HG02938 (cell line): ENCODE data around the gene NGF.
"Not testable (repeated sequence)": the region's sequence is repeated elsewhere in the genome, so short reads cannot be mapped to it uniquely, and the experiment has no call there.

ENCODE experiments used
- ATAC-seq: cut with Tn5 transposase; IDR thresholded peaks from one replicate; pipeline ENCODE4 v1.9.1; 2021; ENCODE audit warnings: mild to moderate bottlenecking, moderate library complexity; ENCODE audit not compliant: unreplicated experiment

The NGF gene

GRCh38 chr1:115310581-115311473 lies 27.2 kb downstream of the NGF start:
- no peak for ATAC-seq

GRCh38 chr1:115309504-115309903 lies 28.5 kb downstream of the NGF start:
- not testable (repeated sequence) for ATAC-seq

GRCh38 chr1:115308969-115309368 lies 29.1 kb downstream of the NGF start:
- no peak for ATAC-seq

- ATAC-seq: no peak
Observed at GRCh38 chr1:115307661-115308060, 30.4 kb downstream of the NGF start.

- ATAC-seq: no peak
Observed at GRCh38 chr1:115306146-115306545, 31.9 kb downstream of the NGF start.

GRCh38 chr1:115303364-115303763 lies 34.7 kb downstream of the NGF start:
- ATAC-seq: no peak

- ATAC-seq: no peak
Observed at GRCh38 chr1:115302390-115302961, 35.6 kb downstream of the NGF start.

GRCh38 chr1:115301438-115302020 lies 36.5 kb downstream of the NGF start:
- no peak for ATAC-seq

GRCh38 chr1:115300087-115300876 lies 37.8 kb downstream of the NGF start:
- no peak for ATAC-seq

GRCh38 chr1:115299266-115299665 lies 38.8 kb downstream of the NGF start:
- no peak for ATAC-seq

- peak; percentile 89 for ATAC-seq
Observed at GRCh38 chr1:115296981-115297380, 41.1 kb downstream of the NGF start.

GRCh38 chr1:115295904-115296696 lies 41.9 kb downstream of the NGF start:
- ATAC-seq: no peak

- no peak for ATAC-seq
Observed at GRCh38 chr1:115293899-115294298, 44.1 kb downstream of the NGF start.

- ATAC-seq: no peak
Observed at GRCh38 chr1:115293006-115293405, 45.0 kb downstream of the NGF start.

- no peak for ATAC-seq
Observed at GRCh38 chr1:115291741-115292140, 46.3 kb downstream of the NGF start.

GRCh38 chr1:115289940-115290339 lies 48.1 kb downstream of the NGF start:
- ATAC-seq: no peak

GRCh38 chr1:115288591-115289198 lies 49.4 kb downstream of the NGF start:
- no peak for ATAC-seq

GRCh38 chr1:115286431-115287205 lies 51.4 kb downstream of the NGF start:
- ATAC-seq: no peak

GRCh38 chr1:115284209-115284608 lies 53.8 kb downstream of the NGF start:
- ATAC-seq: no peak
